ENCODE results near the gene UFC1. TPM values are rescaled to one million over a fixed set of nuclear protein-coding genes. Genes with fewer than 3 reads are reported as not detected.

The UFC1 gene
- total RNA-seq, 1 experiment from 2014 or later: 68.2 TPM

Small RNA genes within 50 kb of the gene (small RNA-seq; reads per million reads assigned to genes)
- not detected for gene RF01225

Other genes starting within 250 kb of the UFC1 start
- not detected in 2 replicates for gene ITLN2, start 199.2 kb upstream of the UFC1 start, total RNA-seq (2014; rRNA removed; shearing (Covaris generic))
- 6.6 and 10.3 TPM in 2 replicates for gene F11R, start 132.8 kb upstream of the UFC1 start, total RNA-seq (2014; rRNA removed; shearing (Covaris generic))
- gene TSTD1, start 115.0 kb upstream of the UFC1 start, total RNA-seq (2014; rRNA removed; shearing (Covaris generic)): 0.30 TPM in 1 of 2 replicates, not detected in the other
- 79.4 and 81.9 TPM in 2 replicates for gene USF1, start 108.0 kb upstream of the UFC1 start, total RNA-seq (2014; rRNA removed; shearing (Covaris generic))
- gene ARHGAP30, start 84.1 kb upstream of the UFC1 start, total RNA-seq (2014; rRNA removed; shearing (Covaris generic)): 4.0 and 6.0 TPM in 2 replicates
- 1.4 and 1.9 TPM in 2 replicates for gene NECTIN4, start 64.4 kb upstream of the UFC1 start, total RNA-seq (2014; rRNA removed; shearing (Covaris generic))
- 0.51 and 1.0 TPM in 2 replicates for gene KLHDC9, start 55.6 kb upstream of the UFC1 start, total RNA-seq (2014; rRNA removed; shearing (Covaris generic))
- gene PFDN2, start 35.9 kb upstream of the UFC1 start, total RNA-seq (2014; rRNA removed; shearing (Covaris generic)): 124 and 137 TPM in 2 replicates
- gene NIT1, start 35.9 kb upstream of the UFC1 start, total RNA-seq (2014; rRNA removed; shearing (Covaris generic)): 27.4 and 35.1 TPM in 2 replicates
- gene DEDD, start 21.3 kb upstream of the UFC1 start, total RNA-seq (2014; rRNA removed; shearing (Covaris generic)): 26.5 and 42.6 TPM in 2 replicates
- gene USP21, start 5.5 kb downstream of the UFC1 start, total RNA-seq (2014; rRNA removed; shearing (Covaris generic)): 5.5 and 9.7 TPM in 2 replicates
- gene PPOX, start 12.4 kb downstream of the UFC1 start, total RNA-seq (2014; rRNA removed; shearing (Covaris generic)): 9.0 and 12.9 TPM in 2 replicates
- 63.3 and 89.1 TPM in 2 replicates for gene B4GALT3, start 23.5 kb downstream of the UFC1 start, total RNA-seq (2014; rRNA removed; shearing (Covaris generic))
- not detected in 2 replicates for gene ADAMTS4, start 45.1 kb downstream of the UFC1 start, total RNA-seq (2014; rRNA removed; shearing (Covaris generic))
- 185 and 202 TPM in 2 replicates for gene NDUFS2, start 48.4 kb downstream of the UFC1 start, total RNA-seq (2014; rRNA removed; shearing (Covaris generic))
- 0.64 TPM in 1 of 2 replicates, not detected in the other for gene FCER1G, start 61.3 kb downstream of the UFC1 start, total RNA-seq (2014; rRNA removed; shearing (Covaris generic))
- not detected in 2 replicates for gene APOA2, start 69.7 kb downstream of the UFC1 start, total RNA-seq (2014; rRNA removed; shearing (Covaris generic))
- gene TOMM40L, start 72.1 kb downstream of the UFC1 start, total RNA-seq (2014; rRNA removed; shearing (Covaris generic)): 18.2 and 25.8 TPM in 2 replicates
- gene NR1I3, start 84.2 kb downstream of the UFC1 start, total RNA-seq (2014; rRNA removed; shearing (Covaris generic)): not detected in 2 replicates
- gene PCP4L1, start 104.8 kb downstream of the UFC1 start, total RNA-seq (2014; rRNA removed; shearing (Covaris generic)): 0.10 and 0.27 TPM in 2 replicates
- gene MPZ, start 156.0 kb downstream of the UFC1 start, total RNA-seq (2014; rRNA removed; shearing (Covaris generic)): 1.4 and 2.2 TPM in 2 replicates
- gene SDHC, start 160.4 kb downstream of the UFC1 start, total RNA-seq (2014; rRNA removed; shearing (Covaris generic)): 16.1 and 67.9 TPM in 2 replicates
- not detected in 2 replicates for gene CFAP126, start 213.9 kb downstream of the UFC1 start, total RNA-seq (2014; rRNA removed; shearing (Covaris generic))